Progenitor cell of endocrine pancreas (in vitro differentiated cells): ENCODE data around the gene UVRAG. TPM values are rescaled to one million over a fixed set of nuclear protein-coding genes. Genes with fewer than 3 reads are reported as not detected.

Experiments
- DNase-seq: peaks from one replicate; pipeline ENCODE4 v3.0.0; 2021; ENCODE audit warnings: low spot score; ENCODE audit not compliant: unreplicated experiment
- H3K27ac Mint-ChIP-seq: 2 replicates; pipeline ENCODE4 v1.8.0; 2021; ENCODE audit warnings: mild to moderate bottlenecking, moderate library complexity, mixed read lengths
- H3K27me3 Mint-ChIP-seq: 2 replicates; pipeline ENCODE4 v1.8.0; 2021; ENCODE audit warnings: mixed read lengths
- H3K36me3 Mint-ChIP-seq: 2 replicates; pipeline ENCODE4 v1.8.0; 2022; ENCODE audit warnings: mixed read lengths; ENCODE audit not compliant: insufficient read depth
- H3K4me1 Mint-ChIP-seq: 2 replicates; pipeline ENCODE4 v1.8.0; 2021; ENCODE audit warnings: low read depth, mixed read lengths
- H3K4me3 Mint-ChIP-seq: 2 replicates; pipeline ENCODE4 v1.8.0; 2021; ENCODE audit warnings: low read depth, mild to moderate bottlenecking, moderate library complexity, mixed read lengths
- H3K9me3 Mint-ChIP-seq: 2 replicates; pipeline ENCODE4 v1.8.0; 2021; ENCODE audit warnings: low read depth, mixed read lengths
- total RNA-seq: library from RNA; stranded (reverse); gene quantifications from 2 replicates; pipeline ENCODE4 v1.2.1, GENCODE V29; 2021
- TF ChIP-seq, protein P1 (sequence below): fragments of 200-600 bp; sonication (generic); IDR thresholded peaks from one replicate; pipeline ENCODE4 v1.5.0; 2021; ENCODE audit warnings: antibody characterized with exemption, mild to moderate bottlenecking; ENCODE audit not compliant: unreplicated experiment

Gene UVRAG
- total RNA-seq, 1 donor from 2014 or later: 25.7 TPM

DNA sequence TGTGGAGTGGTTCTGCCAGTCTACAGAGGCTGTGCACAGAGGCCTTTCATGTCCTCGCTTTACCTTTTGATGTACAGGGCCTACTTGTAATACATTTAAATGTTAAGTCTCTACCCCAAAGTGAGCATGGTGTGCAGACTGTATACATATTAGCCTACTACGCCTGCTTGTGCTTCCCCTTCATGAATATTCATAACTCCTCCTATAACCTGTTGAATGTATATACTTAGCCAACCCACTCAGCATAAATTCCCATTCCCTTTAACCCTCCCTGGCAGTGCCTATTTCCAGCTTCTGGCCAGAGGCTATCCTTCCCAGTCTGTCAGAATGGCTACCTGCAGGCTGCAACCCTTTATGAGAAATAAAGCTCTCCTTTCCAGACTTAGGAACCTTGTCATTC is 275.2 kb downstream of the UVRAG start:
- Mint-ChIP-seq H3K27ac (no peak overlapping the region), H3K36me3 (peaks cover 30% of the 10 kb centered on the region), H3K9me3 (peaks cover 20% of the 10 kb centered on the region), H3K4me3 (no peak overlapping the region), H3K27me3 (no peaks in the 10 kb centered on the region), H3K4me1 (peaks cover 2% of the 10 kb centered on the region)
- TF ChIP-seq, protein P1, sequence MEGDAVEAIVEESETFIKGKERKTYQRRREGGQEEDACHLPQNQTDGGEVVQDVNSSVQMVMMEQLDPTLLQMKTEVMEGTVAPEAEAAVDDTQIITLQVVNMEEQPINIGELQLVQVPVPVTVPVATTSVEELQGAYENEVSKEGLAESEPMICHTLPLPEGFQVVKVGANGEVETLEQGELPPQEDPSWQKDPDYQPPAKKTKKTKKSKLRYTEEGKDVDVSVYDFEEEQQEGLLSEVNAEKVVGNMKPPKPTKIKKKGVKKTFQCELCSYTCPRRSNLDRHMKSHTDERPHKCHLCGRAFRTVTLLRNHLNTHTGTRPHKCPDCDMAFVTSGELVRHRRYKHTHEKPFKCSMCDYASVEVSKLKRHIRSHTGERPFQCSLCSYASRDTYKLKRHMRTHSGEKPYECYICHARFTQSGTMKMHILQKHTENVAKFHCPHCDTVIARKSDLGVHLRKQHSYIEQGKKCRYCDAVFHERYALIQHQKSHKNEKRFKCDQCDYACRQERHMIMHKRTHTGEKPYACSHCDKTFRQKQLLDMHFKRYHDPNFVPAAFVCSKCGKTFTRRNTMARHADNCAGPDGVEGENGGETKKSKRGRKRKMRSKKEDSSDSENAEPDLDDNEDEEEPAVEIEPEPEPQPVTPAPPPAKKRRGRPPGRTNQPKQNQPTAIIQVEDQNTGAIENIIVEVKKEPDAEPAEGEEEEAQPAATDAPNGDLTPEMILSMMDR: no peak
- no peak for DNase-seq

DNA sequence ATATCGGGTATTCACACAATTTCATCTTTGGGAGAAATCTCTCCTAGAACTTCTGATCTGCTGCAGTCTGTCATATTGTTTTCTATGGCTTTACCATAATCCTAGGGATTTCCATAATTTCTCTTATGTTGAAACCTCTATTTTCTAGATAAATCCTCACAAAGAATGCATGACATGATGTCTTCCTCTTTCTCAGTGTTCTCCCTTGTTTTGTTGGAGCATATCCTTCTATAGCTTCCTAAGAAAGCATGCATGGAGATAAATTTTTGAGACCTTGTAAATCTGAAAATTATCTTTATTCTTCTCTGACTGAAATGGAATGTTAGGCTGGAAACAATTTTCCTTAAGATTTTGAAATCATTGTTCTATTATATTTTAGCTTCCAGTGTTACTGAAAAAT is 275.8 kb downstream of the UVRAG start:
- H3K36me3 Mint-ChIP-seq: peaks cover 30% of the 10 kb centered on the region
- H3K4me1 Mint-ChIP-seq: no peaks in the 10 kb centered on the region
- H3K27me3 Mint-ChIP-seq: no peaks in the 10 kb centered on the region
- peaks cover 20% of the 10 kb centered on the region for H3K9me3 Mint-ChIP-seq
- H3K27ac Mint-ChIP-seq: no peak overlapping the region
- DNase-seq: no peak
- no peak overlapping the region for H3K4me3 Mint-ChIP-seq
- TF ChIP-seq, protein P1: no peak

DNA sequence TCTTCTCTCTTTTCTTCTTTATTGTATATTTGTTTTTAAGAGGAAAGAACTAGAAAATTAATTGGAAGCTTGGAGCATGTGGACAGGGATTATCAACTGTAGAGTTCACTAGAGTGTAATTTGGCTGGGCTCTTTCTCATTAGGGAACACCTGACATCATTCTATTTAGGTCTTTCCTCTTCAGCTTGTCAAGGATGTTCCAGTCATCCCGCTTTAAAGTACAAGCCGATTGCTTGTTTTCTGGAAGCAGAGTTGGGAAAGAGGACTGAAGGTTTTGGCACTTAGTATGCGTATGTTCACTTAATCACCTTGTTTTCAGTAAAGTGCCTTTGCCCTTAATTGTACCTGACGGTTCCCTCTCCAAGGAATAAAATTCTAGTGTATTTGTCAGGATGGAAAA is 279.7 kb downstream of the UVRAG start:
- TF ChIP-seq, protein P1: no peak
- H3K27ac Mint-ChIP-seq: no peak overlapping the region

DNA sequence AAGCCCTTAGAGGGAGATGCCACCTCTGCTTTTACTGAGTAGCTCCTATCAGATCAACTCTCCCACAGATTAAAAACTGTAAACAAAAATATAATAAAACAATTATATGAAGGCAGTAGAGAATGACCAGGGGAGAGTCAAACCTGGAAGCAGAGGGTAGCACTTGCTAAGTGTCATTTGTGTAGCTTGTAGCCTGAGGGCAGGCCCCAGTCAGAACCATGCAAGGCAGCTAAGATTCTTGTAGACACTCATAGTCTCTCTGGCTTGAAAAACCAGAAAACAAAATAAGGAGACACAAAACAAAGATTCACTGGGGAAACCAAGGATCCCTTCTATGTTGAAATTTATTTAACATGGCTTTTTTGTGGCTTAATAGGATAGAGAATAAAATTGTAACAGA is 280.9 kb downstream of the UVRAG start:
- Mint-ChIP-seq H3K27ac (no peak overlapping the region), H3K4me3 (no peak overlapping the region), H3K9me3 (peaks cover 13% of the 10 kb centered on the region), H3K27me3 (no peaks in the 10 kb centered on the region), H3K36me3 (peaks cover 22% of the 10 kb centered on the region), H3K4me1 (no peaks in the 10 kb centered on the region)
- no peak for DNase-seq
- TF ChIP-seq, protein P1: no peak

More for the DNA sequence above, 279.7 kb downstream of the UVRAG start:
- DNase-seq: no peak
- Mint-ChIP-seq H3K4me1 (no peaks in the 10 kb centered on the region), H3K4me3 (no peak overlapping the region), H3K36me3 (peaks cover 28% of the 10 kb centered on the region), H3K9me3 (peaks cover 20% of the 10 kb centered on the region), H3K27me3 (no peaks in the 10 kb centered on the region)

DNA sequence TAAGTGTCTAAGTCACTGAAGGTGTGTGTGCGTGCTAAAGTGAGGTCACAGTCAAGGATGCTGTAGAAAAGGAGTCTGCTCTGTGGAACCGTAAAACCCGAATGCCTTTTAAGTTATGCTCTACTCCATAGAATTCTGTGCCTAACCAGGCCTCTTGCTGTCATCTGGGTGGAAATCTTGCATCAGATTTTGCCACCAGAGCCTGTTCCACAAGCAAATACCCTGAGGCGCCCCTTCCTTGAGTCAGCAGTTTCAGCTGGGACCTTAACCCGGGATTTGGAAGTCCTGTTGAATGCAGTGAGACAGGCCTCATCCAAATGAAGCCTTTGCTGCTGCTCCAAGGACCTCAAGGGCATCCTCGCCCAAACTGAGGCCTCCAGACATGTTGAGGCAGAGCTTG is 281.5 kb downstream of the UVRAG start:
- Mint-ChIP-seq H3K9me3 (peaks cover 6% of the 10 kb centered on the region), H3K4me3 (no peak overlapping the region), H3K27ac (no peak overlapping the region), H3K4me1 (peaks cover 2% of the 10 kb centered on the region), H3K36me3 (peaks cover 17% of the 10 kb centered on the region), H3K27me3 (no peaks in the 10 kb centered on the region)
- DNase-seq: no peak
- TF ChIP-seq, protein P1: no peak
